Nephron (organoid): ENCODE data around the gene SND1.

Source experiments
- H3K27ac Mint-ChIP-seq, 3 experiments: 2 replicates each; pipeline ENCODE4 v1.8.0; 2020; ENCODE audit warnings: mixed read lengths in 3 of 3, mild to moderate bottlenecking in 2 of 3, moderate library complexity in 1 of 3
- H3K27me3 Mint-ChIP-seq: 2 replicates; pipeline ENCODE4 v1.8.0; 2021; ENCODE audit warnings: low read depth, mild to moderate bottlenecking, moderate library complexity, mixed read lengths
- H3K36me3 Mint-ChIP-seq: 2 replicates; pipeline ENCODE4 v1.8.0; 2020; ENCODE audit warnings: low read depth, mixed read lengths
- H3K4me1 Mint-ChIP-seq: 2 replicates; pipeline ENCODE4 v1.8.0; 2020; ENCODE audit warnings: mixed read lengths
- H3K4me3 Mint-ChIP-seq, 3 experiments: 2 replicates each; pipeline ENCODE4 v1.8.0; 2020; ENCODE audit warnings: mild to moderate bottlenecking in 3 of 3, mixed read lengths in 3 of 3, moderate library complexity in 2 of 3
- H3K9me3 Mint-ChIP-seq: 2 replicates; pipeline ENCODE4 v1.8.0; 2020; ENCODE audit warnings: mixed read lengths
- TF ChIP-seq, protein P1 (sequence below), 3 experiments: fragments of 200-600 bp; sonication (generic); IDR thresholded peaks; one replicate each; pipeline ENCODE4 v1.5.0; 2021; ENCODE audit warnings: antibody characterized with exemption in 3 of 3; ENCODE audit not compliant: unreplicated experiment in 3 of 3

The SND1 gene

GRCh38 chr7:128135159-128135514, 483.1 kb downstream of the SND1 start:
- Mint-ChIP-seq H3K27me3 (peaks cover 64% of the 10 kb centered on the region), H3K4me1 (peaks cover 9% of the 10 kb centered on the region), H3K27ac (no peak overlapping the region), H3K9me3 (peaks cover 6% of the 10 kb centered on the region), H3K36me3 (no peaks in the 10 kb centered on the region), H3K4me3 (peak overlapping the region; percentile 78 to 80 (median 79))
- TF ChIP-seq, protein P1, sequence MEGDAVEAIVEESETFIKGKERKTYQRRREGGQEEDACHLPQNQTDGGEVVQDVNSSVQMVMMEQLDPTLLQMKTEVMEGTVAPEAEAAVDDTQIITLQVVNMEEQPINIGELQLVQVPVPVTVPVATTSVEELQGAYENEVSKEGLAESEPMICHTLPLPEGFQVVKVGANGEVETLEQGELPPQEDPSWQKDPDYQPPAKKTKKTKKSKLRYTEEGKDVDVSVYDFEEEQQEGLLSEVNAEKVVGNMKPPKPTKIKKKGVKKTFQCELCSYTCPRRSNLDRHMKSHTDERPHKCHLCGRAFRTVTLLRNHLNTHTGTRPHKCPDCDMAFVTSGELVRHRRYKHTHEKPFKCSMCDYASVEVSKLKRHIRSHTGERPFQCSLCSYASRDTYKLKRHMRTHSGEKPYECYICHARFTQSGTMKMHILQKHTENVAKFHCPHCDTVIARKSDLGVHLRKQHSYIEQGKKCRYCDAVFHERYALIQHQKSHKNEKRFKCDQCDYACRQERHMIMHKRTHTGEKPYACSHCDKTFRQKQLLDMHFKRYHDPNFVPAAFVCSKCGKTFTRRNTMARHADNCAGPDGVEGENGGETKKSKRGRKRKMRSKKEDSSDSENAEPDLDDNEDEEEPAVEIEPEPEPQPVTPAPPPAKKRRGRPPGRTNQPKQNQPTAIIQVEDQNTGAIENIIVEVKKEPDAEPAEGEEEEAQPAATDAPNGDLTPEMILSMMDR (IDR thresholded peaks at IDR 0.05; ENCODE audit: unreplicated experiment in 3 of 3): no peak

DNA sequence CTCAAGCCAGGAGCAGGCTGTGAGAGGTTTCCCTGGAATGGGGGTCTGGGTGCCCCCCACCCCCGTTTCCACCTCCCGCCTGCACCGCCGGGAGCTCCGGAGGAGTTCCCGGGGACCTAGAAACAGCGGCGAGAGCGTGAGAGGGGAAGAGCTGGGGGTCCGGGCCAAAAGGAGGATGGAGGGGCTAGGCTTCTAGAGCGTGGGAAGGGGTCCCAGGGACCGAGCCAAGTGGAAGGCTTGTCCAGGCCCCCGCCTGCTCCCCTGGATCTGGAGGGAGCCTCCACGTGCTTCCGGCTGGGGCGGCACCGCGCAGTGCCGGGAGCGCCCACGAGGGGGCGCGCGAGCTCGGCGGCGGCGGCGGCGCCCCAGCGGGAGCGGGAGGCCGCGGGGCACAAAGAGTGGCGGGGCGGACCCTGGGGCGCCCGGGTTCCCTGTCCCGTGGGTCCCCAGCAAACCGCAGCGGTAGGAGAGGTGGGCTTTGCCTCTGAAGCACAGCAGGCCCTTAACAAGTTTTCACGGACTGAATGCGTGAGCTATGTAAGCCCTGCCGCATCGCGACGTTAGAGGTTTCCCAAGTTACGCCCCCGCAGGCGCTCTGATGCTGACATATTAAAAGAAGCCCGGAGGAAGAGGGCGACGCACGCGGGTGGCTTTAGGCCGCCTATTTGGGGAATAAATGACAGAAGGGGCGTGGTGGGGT, 483.7 kb downstream of the SND1 start:
- Mint-ChIP-seq H3K4me3 (peak overlapping the region; percentile 83 to 85 (median 84)), H3K27ac (no peak overlapping the region), H3K9me3 (peaks cover 6% of the 10 kb centered on the region), H3K27me3 (peaks cover 70% of the 10 kb centered on the region), H3K4me1 (peaks cover 9% of the 10 kb centered on the region), H3K36me3 (no peaks in the 10 kb centered on the region)
- TF ChIP-seq, protein P1 (IDR thresholded peaks at IDR 0.05; ENCODE audit: unreplicated experiment in 3 of 3): peak; percentile 96 to 97 (median 97)

- Mint-ChIP-seq H3K27ac (no peak overlapping the region), H3K27me3 (peaks cover 75% of the 10 kb centered on the region), H3K9me3 (peaks cover 6% of the 10 kb centered on the region), H3K4me3 (peak overlapping the region; percentile 83 to 85 (median 84)), H3K4me1 (peaks cover 9% of the 10 kb centered on the region), H3K36me3 (no peaks in the 10 kb centered on the region)
- TF ChIP-seq, protein P1 (IDR thresholded peaks at IDR 0.05; ENCODE audit: unreplicated experiment in 3 of 3): no peak
Observed at GRCh38 chr7:128136215-128136597, 484.2 kb downstream of the SND1 start.

GRCh38 chr7:128137181-128137580, 485.2 kb downstream of the SND1 start:
- Mint-ChIP-seq H3K36me3 (no peaks in the 10 kb centered on the region), H3K4me1 (peaks cover 9% of the 10 kb centered on the region), H3K4me3 (peak overlapping the region; percentile 61 to 64 (median 61)), H3K27me3 (peaks cover 83% of the 10 kb centered on the region), H3K9me3 (peaks cover 6% of the 10 kb centered on the region), H3K27ac (no peak overlapping the region)
- TF ChIP-seq, protein P1 (IDR thresholded peaks at IDR 0.05; ENCODE audit: unreplicated experiment in 3 of 3): no peak

DNA sequence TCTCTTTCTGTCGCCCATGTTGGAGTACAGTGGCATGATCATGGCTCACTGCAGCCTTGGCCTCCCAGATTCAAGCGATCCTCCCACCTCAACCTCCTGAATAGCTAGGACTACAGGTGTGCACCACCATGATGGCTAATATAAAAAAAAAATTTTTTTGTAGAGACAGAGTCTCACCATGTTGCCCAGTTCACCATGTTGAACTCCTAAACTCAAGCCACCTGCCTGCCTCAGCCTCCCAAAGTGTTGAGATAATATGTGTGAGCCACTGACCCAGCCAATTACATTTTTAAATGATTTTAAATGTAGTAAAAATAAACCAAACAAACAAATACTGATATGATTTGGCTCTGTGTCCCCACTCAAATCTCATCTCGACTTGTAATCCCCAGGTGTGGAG, 487.4 kb downstream of the SND1 start:
- no peak overlapping the region for H3K27ac Mint-ChIP-seq

More for the DNA sequence above, 487.4 kb downstream of the SND1 start:
- Mint-ChIP-seq H3K36me3 (peaks cover 3% of the 10 kb centered on the region), H3K27me3 (peaks cover 85% of the 10 kb centered on the region), H3K9me3 (peaks cover 18% of the 10 kb centered on the region), H3K4me3 (no peak overlapping the region), H3K4me1 (peaks cover 9% of the 10 kb centered on the region)
- TF ChIP-seq, protein P1 (IDR thresholded peaks at IDR 0.05; ENCODE audit: unreplicated experiment in 3 of 3): no peak
